ENCODE results near the gene MRPL39.
"Not testable (repeated sequence)": the region's sequence is repeated elsewhere in the genome, so short reads cannot be mapped to it uniquely, and the experiment has no call there.

Gene MRPL39

GRCh38 chr21:25607151-25608043 is at the start of gene MRPL39:
TSS of gene MRPL39 (minus strand) at chr21:25607481. CDS start at chr21:25607475, 6 bp downstream.
- DNase-seq, result peak; percentile 88

- DNase-seq, result no peak
These were observed 49.1 kb upstream of the MRPL39 start for GRCh38 chr21:25656412-25656811.

- no peak for DNase-seq
These were observed 41.9 kb upstream of the MRPL39 start for GRCh38 chr21:25649146-25649545.

DNA sequence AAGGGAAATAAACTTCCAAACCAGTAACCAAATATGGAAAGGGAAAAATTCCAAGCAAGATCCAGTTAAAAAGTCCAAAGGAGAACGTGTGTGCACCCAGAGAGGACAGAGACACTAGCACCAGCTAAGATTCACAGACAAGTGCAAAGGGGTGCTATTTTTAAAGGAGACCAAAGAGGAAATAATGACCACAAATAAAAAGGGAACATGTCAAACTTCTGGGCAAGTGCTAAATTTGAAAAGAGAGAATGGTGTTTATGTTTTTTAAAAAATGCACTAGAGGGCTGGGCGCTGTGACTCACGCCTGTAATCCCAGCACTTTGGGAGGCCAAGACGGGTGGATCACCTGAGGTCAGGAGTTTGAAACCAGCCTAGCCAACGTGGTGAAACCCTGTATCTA is 40.4 kb upstream of the MRPL39 start:
- DNase-seq, result no peak

DNA sequence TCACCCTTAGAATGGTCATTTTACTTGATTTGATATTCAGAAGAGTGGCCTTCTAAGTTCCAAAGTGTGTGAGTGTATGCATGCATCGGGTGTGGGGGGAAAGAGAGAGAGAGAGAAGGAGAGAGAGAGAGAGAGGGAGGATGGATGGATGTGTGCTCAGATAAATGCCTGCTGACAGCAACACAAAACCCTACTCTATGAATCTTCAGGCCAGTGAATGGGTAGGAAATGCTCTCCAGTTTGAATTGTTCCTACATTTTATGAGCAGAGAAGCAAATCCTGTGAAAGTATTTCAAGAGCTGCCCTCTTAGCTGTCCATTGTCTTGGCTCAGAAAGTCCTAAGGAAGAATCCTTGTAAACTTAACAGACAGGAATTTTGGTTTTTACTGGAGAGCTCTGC is 39.2 kb upstream of the MRPL39 start:
- DNase-seq, result no peak

DNA sequence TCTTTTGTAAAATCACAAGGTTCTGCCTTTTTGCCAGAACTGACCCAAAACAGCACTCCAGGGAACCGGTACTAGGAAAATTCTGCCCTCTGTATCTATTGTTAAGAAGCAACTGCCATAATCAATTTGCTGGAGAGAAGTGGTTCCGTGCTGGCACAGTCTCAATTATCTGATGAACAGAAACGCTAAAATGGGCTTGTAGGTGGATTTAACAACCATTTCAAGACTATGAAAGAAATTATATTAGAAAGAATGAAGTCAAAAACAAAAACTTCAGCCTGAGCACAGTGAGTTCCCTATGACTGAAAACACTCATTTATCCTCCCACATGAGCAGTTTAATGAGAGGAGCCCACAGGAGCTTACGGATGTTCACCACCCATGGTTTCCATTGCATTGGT is 36.2 kb upstream of the MRPL39 start:
- DNase-seq, result no peak

- DNase-seq, result no peak
These were observed 33.6 kb upstream of the MRPL39 start for GRCh38 chr21:25640943-25641292.

DNA sequence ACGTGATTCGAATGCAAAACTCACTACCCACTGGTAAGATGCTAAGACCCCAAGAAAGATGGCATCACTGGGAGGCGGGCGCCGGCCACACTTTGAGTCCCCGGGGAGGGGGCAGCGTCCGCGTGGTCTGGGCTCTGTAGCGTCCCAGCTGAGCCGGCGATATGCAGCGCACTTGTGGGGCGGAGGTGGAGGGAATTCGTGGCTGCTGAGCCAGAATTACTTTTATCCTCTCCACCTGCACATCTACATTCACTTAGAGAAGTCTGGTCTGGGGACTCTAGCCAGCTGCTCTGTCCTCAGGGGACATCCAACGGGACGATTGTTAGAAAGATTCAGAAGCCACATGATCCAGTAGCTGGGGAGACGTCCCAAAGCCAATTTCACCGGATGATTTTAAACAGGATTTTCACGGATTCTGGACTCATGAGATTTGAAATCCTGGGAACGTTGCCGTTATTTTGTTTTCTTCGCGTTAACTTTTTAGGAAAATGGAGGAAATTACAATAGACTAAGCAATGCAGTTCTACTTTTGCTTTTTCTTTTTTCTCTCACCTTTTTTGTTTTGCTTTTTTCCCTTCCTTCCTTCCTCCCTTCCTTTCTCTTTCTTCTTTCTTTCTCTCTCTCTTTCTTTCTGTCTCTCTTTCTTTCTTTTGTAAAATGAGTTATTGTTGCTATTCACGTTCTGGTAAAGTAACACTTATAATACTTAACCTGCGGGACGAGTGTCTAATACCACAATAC is 33.1 kb upstream of the MRPL39 start:
- DNase-seq, result peak; percentile 12

DNA sequence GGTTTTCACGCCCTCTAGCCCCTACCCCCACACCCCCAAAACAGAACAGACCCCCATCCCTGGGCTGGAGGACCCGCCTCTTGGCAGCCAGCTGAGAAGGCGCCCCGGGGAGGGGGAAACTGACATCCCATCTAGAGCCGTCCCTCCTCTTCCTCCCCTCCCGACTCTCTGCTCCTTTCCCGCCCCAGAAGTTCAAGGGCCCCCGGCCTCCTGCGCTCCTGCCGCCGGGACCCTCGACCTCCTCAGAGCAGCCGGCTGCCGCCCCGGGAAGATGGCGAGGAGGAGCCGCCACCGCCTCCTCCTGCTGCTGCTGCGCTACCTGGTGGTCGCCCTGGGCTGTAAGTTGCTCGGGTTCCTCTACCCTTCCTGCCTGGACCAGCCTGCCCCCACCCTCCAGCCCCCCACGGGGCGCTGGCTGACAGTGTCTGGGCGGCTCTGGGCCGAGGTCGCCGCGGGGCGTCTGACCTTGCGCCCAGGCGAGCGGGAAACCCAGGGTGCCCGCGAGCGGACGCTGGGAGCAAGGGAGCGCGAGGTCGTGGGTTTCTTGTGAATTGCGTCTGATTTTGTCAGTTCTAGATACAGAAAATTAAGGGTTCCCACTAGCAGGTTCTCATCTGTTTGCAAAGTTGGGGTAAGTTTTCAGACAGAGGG is 32.4 kb upstream of the MRPL39 start:
- peak; percentile 45 for DNase-seq

DNA sequence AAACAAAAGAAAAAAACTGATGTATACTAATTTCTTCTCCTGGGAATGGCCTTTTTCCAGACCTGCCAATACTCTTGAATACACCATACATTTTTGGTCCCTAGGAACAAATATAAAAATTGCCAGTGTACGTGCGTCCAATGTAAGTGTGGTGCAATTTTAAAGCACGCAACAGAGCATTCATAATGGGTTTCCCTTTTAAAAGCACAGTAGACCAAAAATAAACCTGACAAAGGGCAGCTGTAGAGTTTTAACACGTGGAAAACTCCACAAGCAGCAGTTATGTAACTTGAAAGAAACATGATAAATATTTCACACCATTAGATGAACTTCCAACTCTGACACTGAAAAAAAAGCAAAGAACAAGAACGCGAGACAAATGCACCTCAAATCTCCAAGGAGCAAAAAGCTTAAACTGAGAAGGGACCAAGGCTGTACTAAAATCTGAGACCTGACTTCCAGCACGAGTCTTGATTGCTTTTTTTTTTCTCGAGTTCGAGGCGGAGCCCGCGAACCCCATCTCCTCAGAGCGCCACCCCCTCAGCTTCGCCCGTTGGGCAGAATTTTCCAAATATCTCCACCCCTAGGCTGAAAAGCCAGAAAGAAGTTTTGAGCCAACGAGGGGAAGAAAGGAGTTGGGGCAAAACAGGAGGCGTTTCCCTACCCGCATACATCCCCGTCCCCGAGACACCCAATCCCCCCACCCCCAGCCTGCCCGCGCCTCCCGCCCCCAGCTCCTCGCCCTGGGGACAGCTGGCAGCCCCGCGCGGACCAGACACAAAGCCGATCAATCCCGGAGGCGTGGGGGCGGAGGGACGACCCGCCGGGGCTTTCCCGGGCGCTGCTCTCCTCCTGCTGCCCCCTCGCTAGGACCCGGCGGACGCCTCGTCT is 31.6 kb upstream of the MRPL39 start, which contains the start of gene JAM2:
TSS of gene JAM2 (plus strand) at position 599 of the 891 bp plus-strand sequence. CDS start 564 bp downstream, outside the sequence.
- DNase-seq, result peak; percentile 23

GRCh38 chr21:25637851-25638659 is 30.8 kb upstream of the MRPL39 start:
- no peak for DNase-seq

DNA sequence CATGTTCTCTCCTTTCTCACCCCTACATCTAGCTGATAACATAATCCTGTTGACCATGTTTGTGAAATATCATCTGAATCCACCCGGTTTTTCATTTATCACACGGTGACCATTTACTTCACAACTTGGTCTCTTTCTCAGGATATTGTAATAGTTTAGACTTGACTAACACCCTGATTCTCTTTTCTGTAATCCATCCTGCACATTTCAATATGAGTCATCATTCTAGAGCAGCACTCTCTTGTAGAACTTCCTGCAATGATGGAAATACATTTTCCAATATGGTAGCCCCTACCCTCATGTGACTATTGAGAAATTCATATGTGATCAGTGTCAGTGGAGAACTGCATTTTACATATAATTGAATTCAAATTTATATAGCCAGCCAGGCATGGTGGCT is 29.4 kb upstream of the MRPL39 start:
- DNase-seq, result no peak

GRCh38 chr21:25635310-25635709 is 28.0 kb upstream of the MRPL39 start:
- no peak for DNase-seq

GRCh38 chr21:25632296-25632695 is 25.0 kb upstream of the MRPL39 start:
- no peak for DNase-seq

GRCh38 chr21:25626757-25627156 is 19.5 kb upstream of the MRPL39 start:
- DNase-seq, result no peak

- DNase-seq, result not testable (repeated sequence)
These were observed 18.7 kb upstream of the MRPL39 start for GRCh38 chr21:25625776-25626555.

- no peak for DNase-seq
These were observed 17.8 kb upstream of the MRPL39 start for GRCh38 chr21:25625036-25625435.

DNA sequence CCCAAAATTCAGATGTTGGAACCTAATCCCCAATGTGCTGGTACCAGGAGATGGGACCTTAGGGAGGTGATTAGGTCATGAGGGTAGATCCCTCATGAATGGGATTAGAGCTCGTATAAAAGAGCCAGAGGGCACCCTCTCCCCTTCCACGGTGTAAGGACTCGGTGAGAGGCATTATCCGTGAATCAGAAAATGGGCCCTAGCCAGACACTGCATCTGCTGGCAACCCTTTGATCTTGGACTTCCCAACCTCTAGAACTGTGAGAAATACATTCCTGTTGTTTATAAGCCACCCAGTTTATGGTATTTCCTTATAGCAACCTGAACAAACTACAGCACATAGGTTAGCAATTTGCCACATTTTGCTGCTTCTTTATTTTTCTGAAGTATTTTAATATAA is 17.2 kb upstream of the MRPL39 start:
- DNase-seq, result no peak

- no peak for DNase-seq
These were observed 11.9 kb upstream of the MRPL39 start for GRCh38 chr21:25619198-25619597.

DNA sequence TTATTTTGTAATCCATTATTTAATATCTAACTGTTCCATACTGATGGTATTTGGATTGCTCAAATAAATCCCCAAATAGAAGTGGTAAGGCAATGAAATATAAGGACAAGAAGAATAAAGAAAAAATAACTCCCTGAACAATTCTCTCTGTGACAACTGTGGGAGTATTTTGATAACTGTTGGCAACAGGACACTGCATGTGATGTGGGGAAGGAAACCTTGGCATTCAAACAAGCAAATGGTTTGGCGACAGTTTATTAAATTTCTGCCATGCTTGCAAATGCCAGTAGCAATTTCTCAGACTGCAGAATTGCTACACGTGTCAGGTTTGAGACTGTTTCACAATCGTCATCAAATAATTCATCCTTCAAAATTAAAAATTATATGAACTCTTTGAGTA is 8.6 kb upstream of the MRPL39 start:
- no peak for DNase-seq

DNA sequence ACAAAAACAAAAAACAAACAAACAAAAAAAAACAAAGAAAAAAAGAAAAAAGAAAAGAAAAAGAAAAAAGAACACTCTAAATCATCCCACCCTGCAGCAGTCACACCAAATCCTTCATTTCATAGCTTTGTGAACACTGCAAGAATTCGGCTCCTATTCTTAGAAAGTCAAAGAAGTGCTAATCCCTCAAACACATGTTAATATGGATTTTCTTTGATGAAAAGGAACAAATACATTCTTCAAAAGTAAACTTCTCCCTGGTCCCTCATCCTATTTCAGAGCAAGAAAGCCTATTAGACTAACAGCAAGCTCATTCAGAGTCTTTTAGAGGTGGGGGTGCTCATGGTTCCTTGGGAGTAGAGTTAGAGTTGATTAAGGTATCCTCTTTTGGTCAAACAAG is 7.2 kb upstream of the MRPL39 start:
- DNase-seq, result no peak
